GM18907 (cell line): Measurements from ENCODE around the gene OTOP3.
"Not testable (repeated sequence)": the region's sequence is repeated elsewhere in the genome, so short reads cannot be mapped to it uniquely, and the experiment has no call there.

Source experiments
- ATAC-seq: cut with Tn5 transposase; IDR thresholded peaks from one replicate; pipeline ENCODE4 v1.9.1; 2021; ENCODE audit warnings: mild to moderate bottlenecking, moderate library complexity; ENCODE audit not compliant: unreplicated experiment

OTOP3 gene, protein sequence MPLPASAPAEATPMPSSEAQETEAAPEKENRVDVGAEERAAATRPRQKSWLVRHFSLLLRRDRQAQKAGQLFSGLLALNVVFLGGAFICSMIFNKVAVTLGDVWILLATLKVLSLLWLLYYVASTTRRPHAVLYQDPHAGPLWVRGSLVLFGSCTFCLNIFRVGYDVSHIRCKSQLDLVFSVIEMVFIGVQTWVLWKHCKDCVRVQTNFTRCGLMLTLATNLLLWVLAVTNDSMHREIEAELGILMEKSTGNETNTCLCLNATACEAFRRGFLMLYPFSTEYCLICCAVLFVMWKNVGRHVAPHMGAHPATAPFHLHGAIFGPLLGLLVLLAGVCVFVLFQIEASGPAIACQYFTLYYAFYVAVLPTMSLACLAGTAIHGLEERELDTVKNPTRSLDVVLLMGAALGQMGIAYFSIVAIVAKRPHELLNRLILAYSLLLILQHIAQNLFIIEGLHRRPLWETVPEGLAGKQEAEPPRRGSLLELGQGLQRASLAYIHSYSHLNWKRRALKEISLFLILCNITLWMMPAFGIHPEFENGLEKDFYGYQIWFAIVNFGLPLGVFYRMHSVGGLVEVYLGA

DNA sequence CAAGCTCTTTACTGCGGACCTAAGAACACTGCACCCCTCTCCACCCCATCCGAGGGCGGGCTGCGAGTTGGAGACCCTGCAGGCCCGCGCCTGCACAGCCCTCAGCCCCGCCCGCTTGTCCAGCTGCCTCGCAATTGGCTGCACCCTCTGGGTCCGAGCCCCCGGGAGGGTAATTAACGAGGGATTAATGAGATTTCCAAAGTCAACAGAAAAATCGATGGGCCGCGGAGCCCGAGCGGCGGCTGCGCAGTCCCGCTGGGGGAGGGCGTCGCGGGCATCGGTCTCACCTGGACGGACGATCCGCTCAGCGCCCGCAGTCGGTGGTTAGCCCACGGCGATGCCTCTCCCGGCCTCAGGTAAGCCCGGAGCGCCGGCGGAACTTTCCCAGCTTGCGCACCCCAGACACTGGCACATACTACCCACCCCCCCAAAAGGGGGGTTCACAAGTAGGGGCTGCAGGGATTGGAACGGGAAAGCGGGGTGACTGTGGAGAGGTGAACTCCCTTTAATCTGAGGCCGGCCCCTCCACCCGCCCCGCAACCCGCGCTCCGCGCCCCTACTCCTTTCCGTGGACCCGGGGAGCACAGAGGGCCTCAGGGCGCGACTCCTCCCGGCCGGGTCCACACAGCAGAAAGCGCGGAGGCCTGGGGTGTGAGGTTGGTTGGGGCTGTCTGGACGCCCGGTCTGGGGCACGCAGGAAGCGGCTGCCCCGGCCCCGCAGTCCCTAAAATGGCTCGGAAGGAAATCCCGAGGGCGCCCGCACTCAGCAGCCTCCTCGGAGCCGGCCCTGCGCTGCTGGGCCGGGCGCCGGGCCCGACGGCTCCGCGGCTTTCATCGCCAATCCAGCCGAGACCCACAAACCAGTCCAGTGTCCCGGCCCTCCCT, at the start of gene OTOP3:
Gene OTOP3 (plus strand): TSS at position 314 of the 885 bp plus-strand sequence. CDS start 24 bp downstream, at position 338.
- ATAC-seq: no peak

DNA sequence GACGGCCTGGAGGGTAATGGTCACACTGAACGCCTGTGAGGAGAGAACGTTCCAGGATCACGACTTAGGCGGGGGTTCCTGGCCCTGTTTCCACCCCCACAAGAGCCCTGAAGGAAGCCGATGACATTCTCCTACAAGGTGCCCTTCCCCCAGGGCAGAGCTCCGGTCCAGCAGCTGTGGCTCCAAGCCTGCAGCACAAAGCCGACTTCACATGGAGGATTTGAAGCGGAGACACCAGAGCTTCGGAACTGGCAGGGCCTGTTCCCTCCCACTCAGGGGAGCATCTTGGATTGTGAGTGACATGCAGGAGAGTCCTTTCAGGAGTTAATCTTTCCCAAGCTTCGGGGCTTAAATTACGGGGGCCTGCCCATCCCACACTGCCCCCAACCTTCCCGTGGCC, 47.2 kb upstream of the OTOP3 start:
- no peak for ATAC-seq

DNA sequence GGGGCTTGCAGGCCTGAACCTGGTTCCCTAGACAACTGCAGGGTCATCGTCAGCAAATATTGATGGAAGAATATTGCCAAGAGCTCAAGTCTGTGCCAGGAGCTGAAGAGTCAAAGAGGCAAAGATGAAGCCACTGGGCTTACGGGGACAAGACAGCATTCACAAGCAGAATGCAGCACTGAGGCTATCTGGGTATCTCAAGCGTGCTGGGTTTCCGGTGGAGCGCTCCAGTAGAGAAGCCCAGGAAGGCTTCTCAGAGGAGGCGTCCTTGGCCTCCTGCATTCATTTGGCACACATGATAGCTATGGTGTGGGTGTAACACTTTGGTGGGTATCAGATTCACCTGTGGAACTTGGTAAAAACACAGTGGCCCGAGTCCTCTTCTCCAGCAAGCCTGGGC, 45.1 kb upstream of the OTOP3 start:
- no peak for ATAC-seq

DNA sequence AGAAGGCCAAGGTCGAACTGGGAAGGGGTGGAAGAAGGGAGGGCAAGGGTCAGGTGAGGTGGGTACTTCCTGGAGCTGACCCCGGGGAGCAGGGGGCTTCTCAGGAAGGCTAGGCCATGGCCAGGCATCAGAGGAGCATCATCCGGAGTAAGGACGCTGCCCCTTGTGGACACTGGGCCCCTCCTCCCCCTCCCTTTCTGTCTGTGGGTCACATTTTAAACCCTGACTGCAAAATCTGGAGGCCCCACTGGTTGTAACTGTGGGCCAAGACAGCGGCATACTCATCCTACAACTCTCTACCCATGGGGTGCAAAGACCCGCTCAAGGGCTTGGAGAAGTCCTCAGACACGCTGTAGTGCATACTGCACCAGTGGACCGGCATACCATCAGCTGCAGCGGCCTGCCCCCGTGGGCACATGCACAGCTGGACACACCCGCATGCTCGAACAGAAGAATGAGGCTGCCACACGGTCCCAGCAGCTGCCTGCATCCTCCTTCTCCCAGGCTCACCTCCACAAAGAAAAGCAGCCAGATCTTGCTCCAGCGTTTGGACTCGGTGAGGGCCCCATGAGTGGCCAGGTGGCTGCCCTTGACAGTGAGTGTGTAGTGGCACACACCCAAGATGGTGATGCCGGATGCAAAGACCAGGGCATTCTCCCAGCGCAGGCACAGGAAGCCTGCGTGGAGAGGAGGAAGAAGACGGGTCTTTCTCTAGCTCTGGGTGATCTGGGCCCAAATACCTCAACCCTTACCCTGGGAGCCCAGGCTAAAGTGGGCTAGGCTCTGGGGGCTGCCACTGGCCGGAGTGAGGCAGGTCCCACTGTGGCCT, 43.5 kb upstream of the OTOP3 start:
- no peak for ATAC-seq

DNA sequence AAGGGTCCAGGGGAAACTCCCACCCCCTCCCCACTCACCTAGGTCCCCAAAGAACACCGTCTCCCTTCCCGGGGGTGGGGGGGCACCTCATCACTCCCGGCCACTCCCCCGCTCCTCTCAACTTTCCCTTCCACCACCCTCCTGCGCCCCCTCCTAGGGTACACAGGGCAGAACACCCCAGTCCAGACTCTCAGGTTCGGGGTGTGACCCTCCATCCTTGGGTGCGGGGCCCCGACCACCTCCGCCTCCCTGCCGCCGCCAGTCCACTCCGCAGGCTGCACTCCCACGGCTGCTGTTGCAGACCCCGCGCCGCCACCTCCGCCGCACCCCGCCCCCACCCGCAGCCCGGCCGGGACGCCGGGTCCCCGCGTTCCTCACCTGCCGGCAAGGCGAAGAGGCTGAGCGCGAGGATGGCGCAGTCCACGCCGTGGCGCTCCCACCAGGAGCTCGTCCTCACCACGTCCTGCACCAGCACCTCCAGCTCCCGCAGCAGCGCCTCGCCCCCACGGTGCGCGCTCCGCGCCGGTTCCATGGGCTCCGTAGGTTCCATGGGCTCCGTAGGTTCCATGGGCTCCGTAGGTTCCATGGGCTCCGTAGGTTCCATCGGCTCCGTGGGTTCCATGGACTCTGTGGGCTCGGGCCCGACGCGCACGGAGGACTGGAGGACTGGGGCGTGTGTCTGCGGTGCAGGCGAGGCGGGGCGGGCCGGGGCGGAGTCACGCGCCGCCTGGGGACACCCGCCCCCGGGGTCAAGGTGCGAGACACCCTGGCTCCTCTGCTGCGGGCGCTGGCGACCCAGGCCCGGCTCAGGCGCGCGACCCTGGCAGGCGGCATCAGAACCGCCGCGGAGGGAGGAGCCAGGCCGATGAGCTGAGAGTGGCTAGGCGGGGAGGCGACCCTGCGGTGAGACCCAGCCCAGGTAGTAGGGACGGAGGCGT, 42.5 kb upstream of the OTOP3 start, which contains the start of gene FADS6:
Gene FADS6 (minus strand): TSS at position 660 of the 938 bp plus-strand sequence. CDS start 38 bp downstream, at position 622.
- no peak for ATAC-seq

DNA sequence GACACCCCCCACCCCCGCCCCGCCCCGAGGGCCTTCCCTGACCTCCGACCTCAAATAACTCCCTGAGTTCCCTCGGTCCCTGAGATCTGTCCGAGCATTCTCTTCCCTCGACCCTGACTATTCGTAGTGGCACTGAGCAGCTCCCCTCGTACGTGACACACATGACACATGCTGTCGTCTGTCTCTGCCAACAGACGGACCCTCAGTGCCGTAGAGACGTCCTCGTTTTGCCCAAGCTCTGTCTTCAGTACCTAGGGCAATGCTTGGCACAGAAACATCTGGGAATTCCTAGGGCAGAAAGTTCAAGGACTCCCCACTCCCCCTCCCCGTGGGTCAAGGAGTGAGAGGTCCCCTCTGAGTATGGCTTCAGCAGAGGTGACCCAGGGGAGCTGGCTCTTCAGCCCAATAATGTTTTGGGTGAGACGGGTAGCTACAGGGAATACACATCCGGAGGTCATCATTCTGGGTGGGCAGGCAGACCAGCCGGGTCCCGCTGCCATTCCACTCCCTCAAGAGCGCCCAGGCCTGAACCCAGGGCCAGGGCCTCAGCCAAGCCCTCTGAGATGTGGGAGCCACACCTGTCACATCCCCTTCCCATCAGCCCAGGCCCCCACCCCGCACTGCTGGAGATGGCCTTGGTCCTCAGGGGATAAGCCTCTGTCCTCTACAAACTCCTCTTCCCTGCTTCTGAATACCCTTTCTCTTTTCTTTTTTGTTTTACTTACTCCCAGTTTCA, 41.6 kb upstream of the OTOP3 start:
- ATAC-seq: no peak

DNA sequence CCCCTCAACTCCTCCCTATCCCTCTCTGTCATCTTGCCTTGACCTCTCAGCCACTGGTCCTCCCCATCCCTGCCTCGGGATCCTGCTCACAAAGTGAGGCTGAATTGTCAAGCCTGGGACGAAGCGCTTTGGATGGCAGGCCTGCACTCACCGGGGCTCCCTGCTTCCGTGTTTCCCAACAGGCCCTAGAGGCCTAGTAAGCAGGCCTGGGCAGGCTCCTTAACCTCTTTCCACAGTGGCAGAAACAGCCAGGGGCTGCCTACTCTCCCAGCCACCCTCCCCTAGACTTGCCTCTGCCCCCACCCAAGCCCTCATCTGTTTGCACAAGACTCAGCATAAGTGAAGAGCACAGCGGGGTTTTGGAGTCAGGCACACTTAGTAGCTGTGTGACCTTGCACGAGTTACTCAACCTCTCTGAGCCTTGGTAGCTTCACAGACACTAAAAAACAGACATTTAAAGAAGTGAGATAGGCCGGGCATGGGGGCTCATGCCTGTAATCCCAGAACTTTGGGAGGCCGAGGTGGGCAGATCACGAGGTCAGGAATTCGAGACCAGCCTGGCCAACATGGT, 37.2 kb upstream of the OTOP3 start:
- ATAC-seq: no peak

DNA sequence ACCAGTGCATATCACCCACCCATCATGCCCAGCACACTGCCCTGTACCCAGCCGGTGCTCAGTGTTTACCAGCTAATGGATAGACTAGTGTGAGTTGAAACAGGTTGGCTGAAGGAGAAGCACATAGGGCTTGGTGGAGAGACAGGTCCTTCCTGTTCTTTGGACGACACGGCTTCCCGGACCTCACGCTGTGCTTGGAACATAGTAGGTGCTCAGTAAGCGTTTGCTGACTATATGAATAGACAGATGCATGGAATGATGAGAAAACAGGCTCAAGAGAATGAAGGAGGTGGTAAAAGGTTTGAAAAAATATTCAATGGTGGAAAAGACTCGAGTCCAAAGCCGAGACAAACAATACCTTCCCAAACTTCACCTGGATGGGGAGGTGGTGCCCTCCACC, 35.5 kb upstream of the OTOP3 start:
- no peak for ATAC-seq

DNA sequence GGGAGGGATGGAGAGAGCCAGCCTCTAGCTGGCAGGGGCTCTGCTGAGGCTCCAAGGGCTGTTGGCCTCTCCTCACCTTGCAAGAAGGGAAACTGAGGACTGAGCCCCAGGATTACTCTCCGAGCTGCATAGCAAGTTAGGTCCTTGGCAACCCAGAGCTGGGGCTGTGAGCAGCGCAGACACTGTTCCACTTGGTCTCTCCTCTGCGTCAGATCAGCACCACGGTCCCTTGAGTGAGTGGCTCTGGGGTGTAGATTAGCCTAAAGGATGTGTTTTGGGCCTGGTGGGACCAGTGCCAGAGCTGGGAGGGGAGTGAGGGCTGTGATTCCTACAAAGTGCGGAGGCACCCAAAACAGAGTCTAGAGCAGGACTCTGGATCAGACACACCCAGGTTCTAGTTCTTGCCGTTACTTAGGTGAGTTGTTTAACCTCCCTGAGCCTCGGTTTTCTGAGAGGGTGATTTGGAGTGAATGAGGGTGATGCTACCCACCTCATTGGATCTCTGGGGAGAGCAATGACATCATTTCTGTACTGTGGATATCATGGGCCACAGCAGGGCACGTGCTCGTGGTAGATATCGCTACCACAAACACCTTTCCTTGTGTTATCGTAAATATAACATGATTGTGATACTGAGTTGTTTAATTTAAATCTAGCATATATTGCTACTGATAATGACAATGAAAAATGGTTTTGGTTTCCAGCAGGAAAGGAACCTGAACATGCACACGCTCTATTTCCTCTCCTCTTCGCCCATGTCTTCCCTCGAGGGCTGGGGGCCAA, 34.2 kb upstream of the OTOP3 start:
- ATAC-seq: no peak

DNA sequence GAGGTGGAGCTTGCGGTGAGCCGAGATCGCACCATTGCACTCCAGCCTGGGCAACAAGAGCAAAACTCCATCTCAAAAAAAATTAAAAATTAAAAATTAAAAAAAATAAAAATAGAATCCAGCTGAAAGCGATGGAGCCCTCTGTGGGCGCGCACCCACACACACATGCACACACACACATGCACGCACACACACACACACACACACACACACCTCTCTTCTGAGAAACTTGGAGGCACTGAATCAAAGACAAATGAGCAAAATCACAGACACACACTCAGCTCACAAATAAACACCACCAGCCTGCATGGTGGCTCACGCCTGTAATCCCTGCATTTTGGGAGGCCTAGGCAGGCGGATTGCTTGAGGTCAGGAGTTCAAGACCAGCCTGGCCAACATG, 32.7 kb upstream of the OTOP3 start:
- no peak for ATAC-seq

DNA sequence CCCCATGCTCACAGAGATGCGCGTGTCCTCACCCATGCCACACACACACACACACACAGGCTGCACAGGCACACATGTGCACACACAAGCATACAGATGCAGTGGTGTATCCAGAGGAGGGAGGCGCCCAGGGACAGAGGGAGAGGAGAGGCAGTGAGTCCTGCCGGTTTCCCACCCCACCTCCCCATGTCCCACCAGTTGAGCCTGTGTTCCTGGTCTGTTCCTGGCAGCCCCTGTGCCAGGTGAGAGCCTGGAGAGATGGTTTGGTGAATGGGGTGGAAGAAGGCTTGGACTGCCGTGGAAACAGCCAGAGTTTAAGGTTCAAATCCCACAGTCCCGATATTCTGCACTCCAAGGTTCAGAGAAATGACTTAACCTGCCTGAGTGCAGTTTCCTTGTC, 32.0 kb upstream of the OTOP3 start:
- no peak for ATAC-seq

DNA sequence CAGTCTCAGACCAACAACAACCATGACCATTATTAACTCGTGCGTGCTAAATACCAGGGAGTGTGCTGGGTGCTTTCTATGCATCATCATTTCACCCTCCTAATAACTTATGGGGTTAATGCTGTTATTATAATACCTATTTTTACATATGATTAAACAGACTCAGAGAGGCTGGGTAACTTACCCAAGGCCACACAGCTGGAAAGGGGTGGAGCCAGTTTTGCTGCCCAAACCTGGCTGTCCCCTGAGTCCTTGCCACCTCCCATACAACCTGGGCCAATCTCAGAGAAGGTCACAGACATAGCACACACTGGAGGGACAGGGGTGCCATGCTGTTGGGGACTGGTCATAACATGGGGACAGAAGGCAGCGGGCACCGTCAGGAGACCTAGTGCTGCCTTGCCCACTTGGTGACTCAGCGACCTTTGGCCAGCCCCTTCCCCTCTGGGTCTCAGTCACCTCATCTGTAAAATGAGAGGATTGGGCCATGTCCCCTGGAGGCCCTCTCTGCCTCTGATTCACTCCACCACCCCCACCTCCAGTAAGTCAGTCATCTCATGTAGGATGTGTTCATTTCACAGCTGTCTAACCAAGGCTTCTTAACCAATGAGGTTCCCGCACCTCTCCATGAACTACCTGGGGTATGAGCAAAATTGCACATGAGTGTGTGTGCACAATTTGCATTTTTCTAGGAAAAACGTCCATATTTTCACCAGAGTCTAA, 30.9 kb upstream of the OTOP3 start:
- ATAC-seq: no peak

DNA sequence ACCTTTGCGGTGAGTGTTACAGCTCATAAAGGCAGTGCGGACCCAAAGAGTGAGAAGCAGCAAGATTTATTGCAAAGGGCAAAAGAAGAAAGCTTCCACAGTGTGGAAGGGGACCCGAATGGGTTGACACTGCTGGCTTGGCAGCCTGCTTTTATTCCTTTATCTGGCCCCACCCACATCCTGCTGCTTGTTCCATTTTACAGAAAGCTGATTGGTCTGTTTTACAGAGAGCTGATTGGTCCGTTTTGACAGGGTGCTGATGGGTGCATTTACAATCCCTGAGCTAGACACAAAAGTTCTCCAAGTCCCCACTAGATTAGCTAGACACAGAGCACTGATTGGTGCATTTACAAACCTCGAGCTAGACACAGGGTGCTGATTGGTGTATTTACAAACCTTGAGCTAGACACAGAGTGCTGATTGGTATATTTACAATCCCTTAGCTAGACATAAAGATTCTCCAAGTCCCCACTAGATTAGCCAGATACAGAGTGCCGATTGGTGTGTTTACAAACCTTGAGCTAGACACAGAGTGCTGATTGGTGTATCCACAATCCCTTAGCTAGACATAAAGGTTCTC, 29.4 kb upstream of the OTOP3 start:
- ATAC-seq: not testable (repeated sequence)

DNA sequence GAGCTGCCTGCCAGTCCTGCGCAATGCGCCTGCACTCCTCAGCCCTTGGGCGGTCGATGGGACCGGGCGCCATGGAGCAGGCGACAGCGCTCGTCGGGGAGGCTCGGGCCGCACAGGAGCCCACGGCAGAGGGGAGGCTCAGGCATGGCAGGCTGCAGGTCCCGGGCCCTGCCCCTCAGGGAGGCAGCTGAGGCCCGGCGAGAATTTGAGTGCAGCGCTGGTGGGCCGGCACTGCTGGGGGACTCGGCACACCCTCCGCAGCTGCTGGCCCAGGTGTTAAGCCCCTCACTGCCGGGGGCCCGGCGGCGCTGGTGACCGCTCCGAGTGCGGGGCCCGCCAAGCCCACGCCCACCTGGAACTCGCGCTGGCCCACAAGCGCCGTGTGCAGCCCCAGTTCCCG, 28.7 kb upstream of the OTOP3 start:
- no peak for ATAC-seq

DNA sequence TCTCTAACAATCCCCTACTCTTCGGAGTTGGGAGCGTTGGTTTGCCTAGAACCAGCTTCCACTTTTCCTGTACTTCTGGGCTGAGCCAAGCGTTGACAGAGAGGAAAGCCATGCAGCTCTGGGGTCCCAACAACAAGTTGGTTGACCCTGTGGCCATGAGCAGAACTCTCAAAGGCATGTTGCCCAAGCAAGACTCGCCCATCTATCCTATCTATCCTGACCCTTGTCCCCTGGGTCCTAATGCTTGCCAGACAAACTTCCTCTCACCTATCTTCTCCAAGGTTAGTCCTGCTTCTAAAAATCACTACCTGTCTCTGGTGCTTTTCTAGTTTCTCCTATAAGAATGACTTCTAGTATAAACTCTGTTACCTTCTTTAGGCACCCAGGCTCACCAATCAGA, 26.6 kb upstream of the OTOP3 start:
- not testable (repeated sequence) for ATAC-seq

DNA sequence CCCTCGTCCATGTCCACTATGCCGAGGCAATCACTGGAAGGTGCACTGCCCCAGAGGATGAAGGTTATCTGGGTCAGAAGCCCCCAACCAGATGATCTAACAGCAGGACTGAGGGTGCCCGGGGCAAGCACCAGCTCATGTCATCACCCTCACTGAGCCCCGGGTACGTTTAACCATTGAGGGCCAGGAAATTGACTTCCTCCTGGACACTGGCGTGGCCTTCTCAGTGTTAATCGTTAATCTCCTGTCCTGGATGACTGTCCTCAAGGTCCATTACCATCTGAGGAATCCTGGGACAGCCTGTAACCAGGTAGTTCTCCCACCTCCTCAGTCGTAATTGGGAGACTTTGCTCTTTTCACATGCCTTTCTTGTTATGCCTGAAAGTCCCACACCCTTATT, 24.3 kb upstream of the OTOP3 start:
- ATAC-seq: not testable (repeated sequence)
